Neural progenitor cell (in vitro differentiated cells): ENCODE data around the gene CAV1. TPM values are rescaled to one million over a fixed set of nuclear protein-coding genes. Genes with fewer than 3 reads are reported as not detected.
"Not testable (repeated sequence)": the region's sequence is repeated elsewhere in the genome, so short reads cannot be mapped to it uniquely, and the experiment has no call there.

ENCODE experiments used
- DNase-seq: peaks from one replicate; pipeline ENCODE4 v3.0.0-alpha.2; 2016; ENCODE audit warnings: low spot score
- H2AFZ ChIP-seq: fragments of 200-600 bp; sonication (generic); replicated peaks from 2 replicates; pipeline ENCODE4 v1.6.1; 2016; ENCODE audit warnings: antibody characterized with exemption
- H3F3A ChIP-seq: fragments of 200-600 bp; sonication (generic); 2 replicates; pipeline ENCODE4 v1.6.1; 2016; ENCODE audit warnings: antibody characterized with exemption, low read depth
- H3K27ac ChIP-seq: fragments of 200-600 bp; sonication (generic); 2 replicates; pipeline ENCODE4 v1.5.1; 2016; ENCODE audit warnings: mild to moderate bottlenecking
- H3K27me3 ChIP-seq: fragments of 200-600 bp; sonication (generic); 2 replicates; pipeline ENCODE4 v1.6.1; 2016; ENCODE audit warnings: mild to moderate bottlenecking, moderate library complexity
- H3K36me3 ChIP-seq: fragments of 200-600 bp; sonication (generic); 2 replicates; pipeline ENCODE4 v1.5.1; 2016
- H3K4me1 ChIP-seq: fragments of 200-600 bp; sonication (generic); 2 replicates; pipeline ENCODE4 v1.6.1; 2016; ENCODE audit warnings: mixed run types
- H3K4me2 ChIP-seq: fragments of 200-600 bp; sonication (generic); 2 replicates; pipeline ENCODE4 v1.6.1; 2016
- H3K4me3 ChIP-seq: fragments of 200-600 bp; sonication (generic); 2 replicates; pipeline ENCODE4 v1.5.1; 2016
- H3K79me2 ChIP-seq: fragments of 200-600 bp; sonication (generic); 2 replicates; pipeline ENCODE4 v1.6.1; 2016; ENCODE audit warnings: low read depth
- H3K9ac ChIP-seq: fragments of 200-600 bp; sonication (generic); 2 replicates; pipeline ENCODE4 v1.6.1; 2016
- H3K9me3 ChIP-seq: fragments of 200-600 bp; sonication (generic); 2 replicates; pipeline ENCODE4 v1.5.1; 2016; ENCODE audit warnings: low read depth
- H4K20me1 ChIP-seq: fragments of 200-600 bp; sonication (generic); 2 replicates; pipeline ENCODE4 v1.6.1; 2016; ENCODE audit warnings: low read depth
- H3K27ac Mint-ChIP-seq: 3 replicates; pipeline ENCODE4 v1.8.0; 2021; ENCODE audit warnings: mixed read lengths
- H3K27me3 Mint-ChIP-seq: 2 replicates; pipeline ENCODE4 v1.8.0; 2022; ENCODE audit warnings: low read depth, mild to moderate bottlenecking, inconsistent platforms, moderate library complexity, mixed read lengths; ENCODE audit not compliant: insufficient read depth
- H3K36me3 Mint-ChIP-seq: 3 replicates; pipeline ENCODE4 v1.8.0; 2021; ENCODE audit warnings: mixed read lengths
- H3K4me1 Mint-ChIP-seq: 3 replicates; pipeline ENCODE4 v1.8.0; 2021; ENCODE audit warnings: mixed read lengths
- H3K4me3 Mint-ChIP-seq: 3 replicates; pipeline ENCODE4 v1.8.0; 2021; ENCODE audit warnings: mild to moderate bottlenecking, moderate library complexity, mixed read lengths
- H3K9me3 Mint-ChIP-seq: 3 replicates; pipeline ENCODE4 v1.8.0; 2020; ENCODE audit warnings: mixed read lengths
- CTCF ChIP-seq: fragments of 200-600 bp; sonication (generic); IDR thresholded peaks from 2 replicates; pipeline ENCODE4 v1.5.1; 2017; ENCODE audit warnings: antibody characterized with exemption, mild to moderate bottlenecking
- EZH2 ChIP-seq: fragments of 200-600 bp; sonication (generic); IDR thresholded peaks from 2 replicates; pipeline ENCODE4 v1.6.1; 2017; ENCODE audit warnings: antibody characterized with exemption, mild to moderate bottlenecking, moderate library complexity
- EZH2phosphoT487 ChIP-seq: fragments of 200-600 bp; sonication (generic); IDR thresholded peaks from 2 replicates; pipeline ENCODE4 v1.6.1; 2017; ENCODE audit warnings: antibody characterized with exemption
- total RNA-seq: library from RNA; depleted of rRNA; stranded (reverse); fragments of >200 nt; gene quantifications from 2 replicates; pipeline ENCODE4 v1.2.3, GENCODE V29; 2015; ENCODE audit warnings: low replicate concordance

The CAV1 gene
- total RNA-seq, 1 donor from 2014 or later, result 0.19 TPM

- no peaks in the 10 kb centered on the region for H3K36me3 Mint-ChIP-seq
- no peaks in the 10 kb centered on the region for H3K36me3 ChIP-seq
- TF ChIP-seq EZH2 (no peak), CTCF (no peak), EZH2phosphoT487 (no peak)
- no peak overlapping the region for H3K9ac ChIP-seq
- no peak for DNase-seq
- H3K4me1 Mint-ChIP-seq, result no peaks in the 10 kb centered on the region
- H3K27ac Mint-ChIP-seq, result no peak overlapping the region
- H3F3A ChIP-seq, result no peaks in the 10 kb centered on the region
- no peaks in the 10 kb centered on the region for H3K27me3 ChIP-seq
- no peak overlapping the region for H3K27ac ChIP-seq
- H3K4me3 Mint-ChIP-seq, result no peak overlapping the region
- H3K4me1 ChIP-seq, result no peaks in the 10 kb centered on the region
- H3K79me2 ChIP-seq, result no peaks in the 10 kb centered on the region
- H4K20me1 ChIP-seq, result no peaks in the 10 kb centered on the region
- no peak overlapping the region for H3K4me3 ChIP-seq
- no peak overlapping the region for H3K4me2 ChIP-seq
- H3K27me3 Mint-ChIP-seq, result peaks cover 2% of the 10 kb centered on the region
- no peak overlapping the region for H2AFZ ChIP-seq
- no peaks in the 10 kb centered on the region for H3K9me3 ChIP-seq
- no peaks in the 10 kb centered on the region for H3K9me3 Mint-ChIP-seq
Observed at GRCh38 chr7:116483271-116483942, 41.4 kb upstream of the CAV1 start.

DNA sequence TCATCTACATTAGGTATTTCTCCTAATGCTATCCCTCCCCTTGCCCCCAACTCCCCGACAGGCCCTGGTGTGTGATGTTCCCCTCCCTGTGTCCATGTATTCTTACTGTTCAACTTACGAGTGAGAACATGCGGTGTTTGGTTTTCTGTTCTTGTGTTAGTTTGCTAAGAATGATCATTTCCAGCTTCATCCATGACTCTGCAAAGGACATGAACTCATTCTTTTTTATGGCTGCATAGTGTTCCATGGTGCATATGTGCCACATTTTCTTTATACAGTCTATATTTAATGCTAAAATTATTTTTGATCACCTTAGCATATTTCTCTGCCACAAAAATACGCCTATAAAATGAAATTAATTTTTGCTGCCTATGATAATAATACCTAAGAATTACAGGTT, 40.4 kb upstream of the CAV1 start:
- not testable (repeated sequence) for H3K27me3 ChIP-seq, DNase-seq, H3K4me1 ChIP-seq, H3K27ac Mint-ChIP-seq, H3K36me3 Mint-ChIP-seq, H3K9me3 Mint-ChIP-seq, H3K27ac ChIP-seq, H3K36me3 ChIP-seq, H3K27me3 Mint-ChIP-seq, H3K4me3 Mint-ChIP-seq, H3K9me3 ChIP-seq, H3K9ac ChIP-seq, H2AFZ ChIP-seq, H4K20me1 ChIP-seq, H3K4me3 ChIP-seq, H3K79me2 ChIP-seq, H3K4me2 ChIP-seq, H3F3A ChIP-seq, H3K4me1 Mint-ChIP-seq

DNA sequence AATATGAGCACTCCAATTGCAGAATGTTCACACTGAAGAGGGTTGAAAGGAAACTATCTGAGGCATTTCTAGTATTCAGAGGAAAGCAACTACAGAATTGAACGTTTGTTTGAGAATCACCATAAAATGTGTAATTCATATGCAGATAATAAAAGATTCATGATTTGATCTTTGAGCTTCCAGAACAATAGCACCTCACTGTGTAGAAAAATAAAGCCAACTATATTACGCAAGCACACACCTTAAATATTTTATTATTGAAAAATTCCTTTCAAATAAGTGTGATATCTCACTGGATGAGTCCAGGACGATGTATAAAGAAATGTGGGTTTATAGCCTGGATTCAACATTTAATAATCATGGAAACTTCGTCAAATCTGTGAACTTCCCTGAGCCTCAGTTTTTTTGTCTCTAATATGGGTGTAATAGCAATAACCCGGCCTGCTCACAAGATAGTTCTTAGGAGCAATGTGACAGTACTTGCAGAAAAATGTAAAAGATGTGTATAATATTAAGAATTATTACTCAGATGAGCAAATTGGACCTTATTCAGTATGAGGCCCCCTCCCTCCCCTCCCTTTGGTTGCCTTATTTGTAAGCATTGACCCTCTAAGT, 36.8 kb upstream of the CAV1 start:
- Histone ChIP-seq H3K9ac (no peak overlapping the region), H3K79me2 (no peaks in the 10 kb centered on the region), H3F3A (no peaks in the 10 kb centered on the region), H3K4me1 (no peaks in the 10 kb centered on the region), H3K4me3 (no peak overlapping the region), H3K27me3 (no peaks in the 10 kb centered on the region), H4K20me1 (no peaks in the 10 kb centered on the region), H2AFZ (no peak overlapping the region), H3K36me3 (no peaks in the 10 kb centered on the region), H3K27ac (no peak overlapping the region), H3K4me2 (no peak overlapping the region), H3K9me3 (no peaks in the 10 kb centered on the region)
- no peak for TF ChIP-seq CTCF
- no peak for TF ChIP-seq EZH2phosphoT487
- TF ChIP-seq EZH2, result no peak
- DNase-seq, result no peak
- Mint-ChIP-seq H3K4me1 (no peaks in the 10 kb centered on the region), H3K27ac (no peak overlapping the region), H3K9me3 (no peaks in the 10 kb centered on the region), H3K36me3 (no peaks in the 10 kb centered on the region), H3K4me3 (no peak overlapping the region), H3K27me3 (peaks cover 2% of the 10 kb centered on the region)

GRCh38 chr7:116490351-116490750, 34.5 kb upstream of the CAV1 start:
- TF ChIP-seq EZH2, result no peak
- TF ChIP-seq EZH2phosphoT487, result no peak
- no peak for TF ChIP-seq CTCF

More at GRCh38 chr7:116490351-116490750, 34.5 kb upstream of the CAV1 start:
- Histone ChIP-seq H3K36me3 (no peaks in the 10 kb centered on the region), H3K4me2 (no peak overlapping the region), H3K27ac (no peak overlapping the region), H3F3A (no peaks in the 10 kb centered on the region), H3K4me3 (no peak overlapping the region), H2AFZ (no peak overlapping the region), H3K4me1 (no peaks in the 10 kb centered on the region), H3K9me3 (no peaks in the 10 kb centered on the region), H3K27me3 (no peaks in the 10 kb centered on the region), H3K9ac (no peak overlapping the region), H4K20me1 (no peaks in the 10 kb centered on the region), H3K79me2 (no peaks in the 10 kb centered on the region)
- Mint-ChIP-seq H3K27ac (no peak overlapping the region), H3K9me3 (no peaks in the 10 kb centered on the region), H3K4me1 (no peaks in the 10 kb centered on the region), H3K4me3 (no peak overlapping the region), H3K36me3 (no peaks in the 10 kb centered on the region), H3K27me3 (peaks cover 5% of the 10 kb centered on the region)
- no peak for DNase-seq
